ENCODE measurements around the gene COX7A2. TPM values are rescaled to one million over a fixed set of nuclear protein-coding genes. Genes with fewer than 3 reads are reported as not detected.
A peak's percentile ranks its signal among the peaks of the same experiment; 100 is the strongest.

COX7A2 gene
- total RNA-seq, 1 donor from 2014 or later, result 280 TPM

- peaks cover 0 to 5% (median 0%) of the 10 kb centered on the region in 3 donors for H3K36me3 ChIP-seq (ENCODE audit: control insufficient read depth in 3 of 3, insufficient read depth in 3 of 3, low read length in 3 of 3)
- peaks cover 5 to 24% (median 15%) of the 10 kb centered on the region in 3 donors for H3K4me1 ChIP-seq (ENCODE audit: control insufficient read depth in 3 of 3, insufficient read depth in 3 of 3, low read length in 3 of 3)
- H3K9ac ChIP-seq (ENCODE audit: low read depth in 1 of 3, low read length in 3 of 3), result peak within 1 kb of the TSS; percentile 94 to 98 (median 96)
- no peaks in the 10 kb centered on the region for H3K27me3 ChIP-seq (ENCODE audit: control insufficient read depth in 3 of 3, insufficient read depth in 3 of 3, low read length in 3 of 3)
- H3K9me3 ChIP-seq (ENCODE audit: control insufficient read depth in 3 of 3, low read length in 3 of 3), result no peaks in the 10 kb centered on the region
- H3K4me3 ChIP-seq (ENCODE audit: low read length in 3 of 3), result peak within 1 kb of the TSS; percentile 94 to 96 (median 96)
- peak within 1 kb of the TSS; percentile 88 for H3K27ac ChIP-seq (ENCODE audit: low read depth, low read length)
Observed at GRCh38 chr6:75284632-75285282, 41.2 kb upstream of the COX7A2 start, which contains the start of gene TMEM30A. TMEM30A (minus strand) TSS chr6:75284792; CDS start chr6:75284638, 154 bp downstream.

- Histone ChIP-seq H3K4me1 (ENCODE audit: control insufficient read depth in 3 of 3, insufficient read depth in 3 of 3, low read length in 3 of 3) (peaks cover 5 to 29% (median 15%) of the 10 kb centered on the region in 3 donors), H3K9me3 (ENCODE audit: control insufficient read depth in 3 of 3, low read length in 3 of 3) (no peaks in the 10 kb centered on the region), H3K4me3 (ENCODE audit: low read length in 3 of 3) (peak overlapping the region; percentile 94 to 96 (median 96)), H3K9ac (ENCODE audit: low read depth in 1 of 3, low read length in 3 of 3) (peak overlapping the region; percentile 94 to 98 (median 96)), H3K27ac (ENCODE audit: low read depth, low read length) (peak overlapping the region; percentile 88), H3K27me3 (ENCODE audit: control insufficient read depth in 3 of 3, insufficient read depth in 3 of 3, low read length in 3 of 3) (no peaks in the 10 kb centered on the region), H3K36me3 (ENCODE audit: control insufficient read depth in 3 of 3, insufficient read depth in 3 of 3, low read length in 3 of 3) (peaks cover 0 to 5% (median 0%) of the 10 kb centered on the region in 3 donors)
Observed at GRCh38 chr6:75283907-75284631, 40.5 kb upstream of the COX7A2 start.

GRCh38 chr6:75282706-75283105 is 39.1 kb upstream of the COX7A2 start:
- Histone ChIP-seq H3K27me3 (ENCODE audit: control insufficient read depth in 3 of 3, insufficient read depth in 3 of 3, low read length in 3 of 3) (no peaks in the 10 kb centered on the region), H3K9me3 (ENCODE audit: control insufficient read depth in 3 of 3, low read length in 3 of 3) (no peaks in the 10 kb centered on the region), H3K4me1 (ENCODE audit: control insufficient read depth in 3 of 3, insufficient read depth in 3 of 3, low read length in 3 of 3) (peaks cover 5 to 35% (median 24%) of the 10 kb centered on the region in 3 donors), H3K9ac (ENCODE audit: low read depth in 1 of 3, low read length in 3 of 3) (peak overlapping the region in 2 of 3 donors; percentile 40 to 48), H3K27ac (ENCODE audit: low read depth, low read length) (no peak overlapping the region), H3K36me3 (ENCODE audit: control insufficient read depth in 3 of 3, insufficient read depth in 3 of 3, low read length in 3 of 3) (peaks cover 0 to 5% (median 0%) of the 10 kb centered on the region in 3 donors), H3K4me3 (ENCODE audit: low read length in 3 of 3) (peak overlapping the region in 2 of 3 donors; percentile 22 to 96)

GRCh38 chr6:75281653-75282052 is 38.1 kb upstream of the COX7A2 start:
- Histone ChIP-seq H3K27me3 (ENCODE audit: control insufficient read depth in 3 of 3, insufficient read depth in 3 of 3, low read length in 3 of 3) (no peaks in the 10 kb centered on the region), H3K4me3 (ENCODE audit: low read length in 3 of 3) (no peak overlapping the region), H3K9ac (ENCODE audit: low read depth in 1 of 3, low read length in 3 of 3) (peak overlapping the region in 1 of 3 donors; percentile 9), H3K27ac (ENCODE audit: low read depth, low read length) (no peak overlapping the region), H3K36me3 (ENCODE audit: control insufficient read depth in 3 of 3, insufficient read depth in 3 of 3, low read length in 3 of 3) (peaks cover 0 to 5% (median 0%) of the 10 kb centered on the region in 3 donors), H3K4me1 (ENCODE audit: control insufficient read depth in 3 of 3, insufficient read depth in 3 of 3, low read length in 3 of 3) (peaks cover 5 to 35% (median 28%) of the 10 kb centered on the region in 3 donors), H3K9me3 (ENCODE audit: control insufficient read depth in 3 of 3, low read length in 3 of 3) (no peaks in the 10 kb centered on the region)

- Histone ChIP-seq H3K27me3 (ENCODE audit: control insufficient read depth in 3 of 3, insufficient read depth in 3 of 3, low read length in 3 of 3) (no peaks in the 10 kb centered on the region), H3K4me1 (ENCODE audit: control insufficient read depth in 3 of 3, insufficient read depth in 3 of 3, low read length in 3 of 3) (peaks cover 5 to 35% (median 26%) of the 10 kb centered on the region in 3 donors), H3K4me3 (ENCODE audit: low read length in 3 of 3) (no peak overlapping the region), H3K9ac (ENCODE audit: low read depth in 1 of 3, low read length in 3 of 3) (no peak overlapping the region), H3K36me3 (ENCODE audit: control insufficient read depth in 3 of 3, insufficient read depth in 3 of 3, low read length in 3 of 3) (peaks cover 0 to 5% (median 0%) of the 10 kb centered on the region in 3 donors), H3K9me3 (ENCODE audit: control insufficient read depth in 3 of 3, low read length in 3 of 3) (no peaks in the 10 kb centered on the region), H3K27ac (ENCODE audit: low read depth, low read length) (no peak overlapping the region)
Observed at GRCh38 chr6:75280131-75280855, 36.7 kb upstream of the COX7A2 start.

GRCh38 chr6:75279418-75279817 is 35.8 kb upstream of the COX7A2 start:
- peak overlapping the region in 1 of 3 donors; percentile 5 for H3K4me3 ChIP-seq (ENCODE audit: low read length in 3 of 3)
- no peak overlapping the region for H3K9ac ChIP-seq (ENCODE audit: low read depth in 1 of 3, low read length in 3 of 3)
- H3K27ac ChIP-seq (ENCODE audit: low read depth, low read length), result no peak overlapping the region
- H3K4me1 ChIP-seq (ENCODE audit: control insufficient read depth in 3 of 3, insufficient read depth in 3 of 3, low read length in 3 of 3), result peaks cover 5 to 35% (median 30%) of the 10 kb centered on the region in 3 donors
- peaks cover 0 to 4% (median 0%) of the 10 kb centered on the region in 3 donors for H3K36me3 ChIP-seq (ENCODE audit: control insufficient read depth in 3 of 3, insufficient read depth in 3 of 3, low read length in 3 of 3)
- no peaks in the 10 kb centered on the region for H3K9me3 ChIP-seq (ENCODE audit: control insufficient read depth in 3 of 3, low read length in 3 of 3)
- no peaks in the 10 kb centered on the region for H3K27me3 ChIP-seq (ENCODE audit: control insufficient read depth in 3 of 3, insufficient read depth in 3 of 3, low read length in 3 of 3)

- Histone ChIP-seq H3K27ac (ENCODE audit: low read depth, low read length) (no peak overlapping the region), H3K27me3 (ENCODE audit: control insufficient read depth in 3 of 3, insufficient read depth in 3 of 3, low read length in 3 of 3) (no peaks in the 10 kb centered on the region), H3K9ac (ENCODE audit: low read depth in 1 of 3, low read length in 3 of 3) (no peak overlapping the region), H3K36me3 (ENCODE audit: control insufficient read depth in 3 of 3, insufficient read depth in 3 of 3, low read length in 3 of 3) (no peaks in the 10 kb centered on the region), H3K4me3 (ENCODE audit: low read length in 3 of 3) (no peak overlapping the region), H3K4me1 (ENCODE audit: control insufficient read depth in 3 of 3, insufficient read depth in 3 of 3, low read length in 3 of 3) (peaks cover 5 to 33% (median 26%) of the 10 kb centered on the region in 3 donors), H3K9me3 (ENCODE audit: control insufficient read depth in 3 of 3, low read length in 3 of 3) (no peaks in the 10 kb centered on the region)
Observed at GRCh38 chr6:75278474-75279077, 35.0 kb upstream of the COX7A2 start.

GRCh38 chr6:75275067-75275466 is 31.5 kb upstream of the COX7A2 start:
- Histone ChIP-seq H3K27ac (ENCODE audit: low read depth, low read length) (no peak overlapping the region), H3K4me1 (ENCODE audit: control insufficient read depth in 3 of 3, insufficient read depth in 3 of 3, low read length in 3 of 3) (peaks cover 0 to 30% (median 14%) of the 10 kb centered on the region in 3 donors), H3K27me3 (ENCODE audit: control insufficient read depth in 3 of 3, insufficient read depth in 3 of 3, low read length in 3 of 3) (no peaks in the 10 kb centered on the region), H3K9me3 (ENCODE audit: control insufficient read depth in 3 of 3, low read length in 3 of 3) (no peaks in the 10 kb centered on the region), H3K4me3 (ENCODE audit: low read length in 3 of 3) (no peak overlapping the region), H3K36me3 (ENCODE audit: control insufficient read depth in 3 of 3, insufficient read depth in 3 of 3, low read length in 3 of 3) (peaks cover 0 to 5% (median 0%) of the 10 kb centered on the region in 3 donors), H3K9ac (ENCODE audit: low read depth in 1 of 3, low read length in 3 of 3) (no peak overlapping the region)

GRCh38 chr6:75273009-75273408 is 29.4 kb upstream of the COX7A2 start:
- H3K4me3 ChIP-seq (ENCODE audit: low read length in 3 of 3), result no peak overlapping the region
- H3K27ac ChIP-seq (ENCODE audit: low read depth, low read length), result no peak overlapping the region
- peaks cover 0 to 5% (median 0%) of the 10 kb centered on the region in 3 donors for H3K36me3 ChIP-seq (ENCODE audit: control insufficient read depth in 3 of 3, insufficient read depth in 3 of 3, low read length in 3 of 3)
- H3K27me3 ChIP-seq (ENCODE audit: control insufficient read depth in 3 of 3, insufficient read depth in 3 of 3, low read length in 3 of 3), result no peaks in the 10 kb centered on the region
- H3K9ac ChIP-seq (ENCODE audit: low read depth in 1 of 3, low read length in 3 of 3), result no peak overlapping the region
- H3K4me1 ChIP-seq (ENCODE audit: control insufficient read depth in 3 of 3, insufficient read depth in 3 of 3, low read length in 3 of 3), result peaks cover 0 to 21% (median 6%) of the 10 kb centered on the region in 3 donors
- H3K9me3 ChIP-seq (ENCODE audit: control insufficient read depth in 3 of 3, low read length in 3 of 3), result no peaks in the 10 kb centered on the region

Measured in skeletal muscle tissue (tissue), 4 donors.